Activated CD4-positive, CD25-positive, alpha-beta regulatory T cell treated with anti-CD3 and anti-CD28 coated beads, Interleukin-2, amount 50 U/mL, for 16 hours (primary cell): ENCODE results near the gene TMEM69.
A peak's percentile ranks its signal among the peaks of the same experiment; 100 is the strongest.
"Not testable (repeated sequence)": the region's sequence is repeated elsewhere in the genome, so short reads cannot be mapped to it uniquely, and the experiment has no call there.

ENCODE experiments used
- DNase-seq: peaks from one replicate; pipeline ENCODE4 v3.0.0-alpha.2; 2020; ENCODE audit warnings: low read depth, low spot score

TMEM69 gene

GRCh38 chr1:45677751-45678245 is 10.2 kb upstream of the TMEM69 start:
- DNase-seq = no peak

- no peak for DNase-seq
Observed at GRCh38 chr1:45678489-45678888, 9.5 kb upstream of the TMEM69 start.

DNA sequence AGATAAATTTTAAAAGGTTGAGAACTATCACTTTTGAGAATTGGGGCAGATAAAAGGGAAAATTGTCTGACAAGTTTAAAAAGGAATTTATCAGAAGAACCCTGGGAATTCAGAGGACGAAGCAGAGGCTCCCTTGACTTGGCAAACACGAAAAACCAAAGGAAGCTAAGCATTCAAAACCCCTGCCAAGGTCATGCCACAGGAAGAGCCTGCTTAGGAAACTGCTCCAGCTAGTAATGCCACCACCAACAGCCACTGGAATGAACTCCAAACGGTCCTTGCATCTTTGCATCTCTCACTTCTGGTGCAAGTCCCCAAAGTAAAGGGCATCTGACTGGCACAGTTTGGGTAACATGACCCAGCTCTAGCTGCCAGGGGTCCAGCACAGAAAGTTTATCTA is 8.9 kb upstream of the TMEM69 start:
- DNase-seq = no peak

- DNase-seq = no peak
Observed at GRCh38 chr1:45682942-45683341, 5.0 kb upstream of the TMEM69 start.

DNA sequence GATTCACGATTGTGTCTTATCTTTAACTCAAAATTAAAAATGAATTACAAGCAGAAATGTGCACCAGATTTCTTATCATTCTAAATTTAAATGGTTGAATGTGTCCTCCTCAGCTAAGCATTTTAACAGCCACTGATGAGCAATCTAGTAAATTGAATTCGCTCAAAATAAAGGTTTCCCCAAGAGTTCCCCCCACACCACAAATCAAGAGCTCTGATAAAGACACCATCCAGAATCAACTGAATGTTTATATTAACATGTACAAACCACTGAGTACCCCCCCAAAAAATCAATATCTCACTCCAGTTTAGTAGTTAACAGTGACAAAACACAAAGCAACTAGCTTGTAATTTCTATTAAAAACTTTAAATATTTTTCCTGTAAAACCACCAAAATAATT is 3.6 kb upstream of the TMEM69 start:
- DNase-seq = no peak

GRCh38 chr1:45685308-45686014 is 2.5 kb upstream of the TMEM69 start:
- no peak for DNase-seq

DNA sequence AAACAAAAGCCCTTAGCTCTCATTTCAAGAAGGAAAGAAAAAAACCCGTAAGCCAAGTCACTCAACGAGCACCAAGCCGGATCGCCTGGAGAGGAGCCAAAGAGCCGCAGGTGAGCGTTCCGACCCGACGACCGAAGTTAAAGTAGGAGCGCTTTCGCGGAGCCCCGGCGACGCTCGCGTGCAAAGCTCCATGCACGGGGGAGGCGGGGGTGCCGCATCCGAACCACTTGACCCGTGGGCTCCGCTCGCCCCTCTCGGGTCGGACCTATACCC is 2.0 kb upstream of the TMEM69 start:
- peak; percentile 40 for DNase-seq

GRCh38 chr1:45686288-45687013 is 1.5 kb upstream of the TMEM69 start, which contains the start of gene GPBP1L1:
Gene GPBP1L1 (minus strand): TSS chr1:45686533. CDS start chr1:45659087, 27,446 bp downstream.
- peak; percentile 97 for DNase-seq

DNA sequence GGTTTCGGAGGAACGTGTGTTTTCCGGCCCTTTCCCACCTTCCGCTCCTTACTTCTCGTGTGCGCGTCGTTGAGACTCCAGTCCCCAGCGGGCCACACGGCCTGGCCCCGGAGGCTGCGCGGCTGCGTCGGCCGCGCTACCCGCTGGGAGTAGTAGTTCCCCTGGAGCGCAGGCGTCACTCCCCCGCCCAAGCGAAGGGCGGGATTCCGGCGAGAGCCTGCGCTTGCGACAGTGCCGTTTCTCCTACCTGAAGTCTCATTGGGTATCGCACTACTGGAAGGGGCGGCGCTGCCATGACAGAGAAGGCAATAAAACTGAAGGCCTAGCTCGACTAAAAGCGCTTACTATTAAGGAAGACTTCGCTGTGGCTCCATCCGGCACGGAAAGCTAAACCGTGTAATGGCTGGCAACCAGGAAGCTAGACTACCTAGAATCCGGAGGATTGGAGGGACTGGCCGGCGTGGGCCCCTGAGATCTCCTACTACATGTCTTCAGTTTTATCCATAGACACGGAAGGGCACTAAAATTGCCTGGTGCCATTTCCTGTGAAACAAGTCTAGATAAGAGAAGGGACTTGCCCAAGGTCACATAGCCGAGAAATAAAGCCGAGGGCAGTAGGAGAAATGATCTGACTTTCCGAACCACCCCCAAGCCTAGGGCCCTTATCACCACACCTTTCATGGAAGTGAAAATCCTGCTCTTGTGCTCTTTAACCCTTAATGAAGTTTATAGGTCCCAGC is 797 bp upstream of the TMEM69 start:
- DNase-seq = peak; percentile 95

DNA sequence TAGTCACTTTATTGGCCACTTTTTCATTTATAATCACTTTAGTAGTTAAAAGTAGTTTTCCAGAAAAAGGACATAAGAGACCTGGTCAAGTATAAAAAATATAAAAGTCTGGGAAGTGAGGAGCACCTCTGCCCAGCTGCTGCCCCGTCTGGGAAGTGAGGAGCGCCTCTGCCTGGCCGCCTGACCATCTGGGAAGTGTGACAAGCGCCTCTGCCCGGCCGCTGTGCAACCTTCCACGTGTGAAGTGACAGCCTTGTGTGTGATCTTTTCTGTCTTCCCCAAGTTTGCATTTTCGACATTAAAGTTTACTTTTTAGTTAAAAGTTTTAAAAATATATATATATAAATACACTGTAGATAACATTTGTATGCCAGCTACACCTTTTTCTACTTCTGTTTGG is 5.8 kb downstream of the TMEM69 start:
- not testable (repeated sequence) for DNase-seq

GRCh38 chr1:45694823-45695222 is 6.8 kb downstream of the TMEM69 start:
- no peak for DNase-seq

- no peak for DNase-seq
Observed at GRCh38 chr1:45704637-45705036, 16.7 kb downstream of the TMEM69 start.

DNA sequence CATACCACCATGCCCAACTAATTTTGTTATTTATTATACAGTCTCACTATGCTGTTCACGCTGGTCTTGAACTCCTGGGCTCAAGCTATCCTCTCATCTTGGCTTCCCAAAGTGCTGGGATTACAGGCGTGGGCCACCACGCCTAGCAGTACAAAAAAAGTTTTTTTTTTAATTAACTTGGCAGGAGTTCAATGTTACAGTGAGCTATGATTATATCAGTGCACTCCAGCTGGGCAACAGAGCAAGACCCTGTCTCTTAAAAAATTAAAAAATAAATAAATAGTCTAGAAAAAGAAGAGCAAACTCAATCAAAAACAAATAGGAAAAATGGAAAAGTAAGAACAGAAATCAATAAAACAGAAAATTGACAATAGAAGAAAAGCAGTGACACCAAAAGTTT is 25.7 kb downstream of the TMEM69 start:
- DNase-seq = no peak

DNA sequence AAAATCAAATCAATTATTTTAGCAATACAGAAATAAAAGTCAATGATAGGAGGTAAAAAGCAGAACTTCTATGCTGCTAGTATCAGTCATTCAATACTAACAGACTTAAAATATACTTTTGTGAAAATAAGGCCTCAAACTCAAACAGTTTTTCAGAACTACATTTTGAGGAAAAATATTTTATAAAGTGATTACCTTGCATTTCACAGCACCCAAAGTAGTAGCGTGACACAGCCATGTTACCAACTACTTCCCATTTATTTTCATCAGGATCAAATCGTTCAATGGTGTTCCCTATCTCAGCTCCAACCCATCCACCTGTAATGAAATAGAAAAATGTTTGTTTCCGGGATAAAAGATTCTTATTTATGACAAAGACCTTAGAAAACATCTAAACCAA is 28.7 kb downstream of the TMEM69 start:
- no peak for DNase-seq

DNA sequence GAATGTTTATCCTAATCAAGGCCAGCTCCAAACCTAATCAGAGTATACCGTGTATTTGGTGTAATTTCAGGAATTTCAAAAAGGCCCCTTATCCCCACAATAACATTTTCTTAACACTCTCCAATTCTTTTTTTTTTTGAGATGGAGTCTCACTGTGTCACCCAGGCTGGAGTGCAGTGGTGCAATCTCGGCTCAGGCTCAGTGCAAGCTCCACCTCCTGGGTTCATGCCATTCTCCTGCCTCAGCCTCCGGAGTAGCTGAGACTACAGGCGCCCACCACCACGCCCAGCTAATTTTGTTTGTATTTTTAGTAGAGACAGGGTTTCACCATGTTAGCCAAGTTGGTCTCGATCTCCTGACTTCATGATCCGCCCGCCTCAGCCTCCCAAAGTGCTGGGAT is 29.4 kb downstream of the TMEM69 start:
- not testable (repeated sequence) for DNase-seq

DNA sequence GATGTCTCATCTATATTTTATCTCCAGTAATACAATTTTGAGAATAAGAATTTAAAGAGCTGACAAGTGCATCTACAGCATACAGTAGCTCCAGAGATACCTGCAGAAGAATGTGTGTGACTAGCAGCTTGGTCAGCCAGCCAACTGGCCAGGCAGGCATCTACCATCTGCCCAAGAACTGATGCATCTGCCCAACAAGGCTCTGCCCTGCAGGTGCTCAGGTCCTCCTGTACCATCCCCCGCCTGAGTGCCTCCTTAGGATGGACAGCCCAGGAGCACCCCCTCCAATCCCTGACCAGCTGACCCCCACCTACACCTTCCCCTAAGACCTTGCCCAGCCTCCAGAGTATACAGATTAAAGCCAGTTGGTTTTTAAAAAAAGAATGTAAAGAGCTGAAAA is 30.3 kb downstream of the TMEM69 start:
- DNase-seq = no peak

DNA sequence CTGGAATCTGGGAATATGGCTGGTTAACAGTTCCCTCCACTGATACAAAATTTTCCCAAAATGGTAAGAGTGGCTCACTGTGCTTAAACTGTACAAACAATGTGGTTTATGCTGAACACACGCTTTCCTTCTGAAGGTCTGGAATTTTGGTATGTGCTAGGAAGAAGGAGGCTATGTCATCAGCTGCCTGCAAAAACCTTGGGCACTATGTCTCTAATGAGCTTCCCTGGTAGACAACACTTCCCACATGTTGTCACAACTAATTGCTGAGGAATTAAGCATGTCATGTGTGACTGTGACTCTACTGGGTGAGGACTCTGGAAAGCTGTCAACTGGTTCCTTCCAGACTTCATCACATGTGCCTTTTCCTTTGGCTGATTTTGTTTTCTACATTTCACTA is 33.2 kb downstream of the TMEM69 start:
- DNase-seq = no peak

- DNase-seq = no peak
Observed at GRCh38 chr1:45722809-45723208, 34.8 kb downstream of the TMEM69 start.

DNA sequence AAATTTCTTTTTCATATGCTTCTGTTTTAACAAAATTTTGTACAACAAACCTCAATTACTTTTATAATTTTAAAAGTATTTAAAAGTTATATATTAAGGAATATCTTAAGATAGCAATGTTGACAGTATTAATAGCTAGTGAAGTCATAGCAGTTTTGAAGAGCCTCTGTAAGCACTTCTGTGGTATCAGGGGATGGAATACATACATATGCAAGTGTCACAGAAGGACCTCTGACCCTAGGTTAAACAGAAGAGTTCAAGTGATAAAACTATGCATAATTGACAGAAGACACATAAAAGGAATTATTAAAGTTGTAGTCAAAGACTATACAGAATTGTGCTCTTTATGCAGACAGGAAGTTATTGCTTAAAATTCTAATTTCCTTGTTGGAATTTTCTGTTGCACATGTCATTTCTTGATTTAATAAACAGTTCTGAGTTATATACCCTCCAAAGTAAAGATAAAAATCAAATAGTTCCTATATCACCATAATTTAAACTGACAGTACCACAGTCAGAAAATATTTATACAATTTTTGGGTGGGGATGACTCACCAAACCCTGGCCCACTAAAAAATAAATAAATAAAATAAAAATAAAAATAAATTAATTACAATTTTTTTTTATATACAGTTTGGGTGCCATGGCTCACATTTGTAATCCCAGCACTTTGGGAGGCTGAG is 35.4 kb downstream of the TMEM69 start:
- no peak for DNase-seq

GRCh38 chr1:45726007-45726406 is 38.0 kb downstream of the TMEM69 start:
- DNase-seq = not testable (repeated sequence)

- no peak for DNase-seq
Observed at GRCh38 chr1:45730075-45730779, 42.2 kb downstream of the TMEM69 start.
